Measurements from ENCODE around the gene DGKQ.
"Not testable (repeated sequence)": the region's sequence is repeated elsewhere in the genome, so short reads cannot be mapped to it uniquely, and the experiment has no call there.

DGKQ gene

GRCh38 chr4:1001561-1002130 lies 28.3 kb upstream of the DGKQ start:
- no peak for TF ChIP-seq CTCF (IDR thresholded peaks at IDR 0.05; ENCODE audit: insufficient read depth, low read length, missing control alignments)
- no peak for DNase-seq (ENCODE audit: low read depth, low spot score)
- no peak overlapping the region for H3K4me3 ChIP-seq (ENCODE audit: low read depth, low read length)
- CTCF ChIA-PET: no interaction called here
- POLR2A ChIA-PET: no interaction called here

- TF ChIP-seq CTCF (IDR thresholded peaks at IDR 0.05; ENCODE audit: insufficient read depth, low read length, missing control alignments): no peak
Observed at GRCh38 chr4:1000686-1001260, 27.4 kb upstream of the DGKQ start.

GRCh38 chr4:999882-1000425 lies 26.6 kb upstream of the DGKQ start:
- no peak for DNase-seq (ENCODE audit: low read depth, low spot score)
- no peak for TF ChIP-seq CTCF (IDR thresholded peaks at IDR 0.05; ENCODE audit: insufficient read depth, low read length, missing control alignments)
- no peak overlapping the region for H3K4me3 ChIP-seq (ENCODE audit: low read depth, low read length)
- CTCF ChIA-PET: no interaction called here
- POLR2A ChIA-PET: no interaction called here

More at GRCh38 chr4:1000686-1001260, 27.4 kb upstream of the DGKQ start:
- H3K4me3 ChIP-seq (ENCODE audit: low read depth, low read length): no peak overlapping the region
- CTCF ChIA-PET: no interaction called here
- POLR2A ChIA-PET: no interaction called here
- no peak for DNase-seq (ENCODE audit: low read depth, low spot score)

- not testable (repeated sequence) for DNase-seq (ENCODE audit: low read depth, low spot score); H3K4me3 ChIP-seq (ENCODE audit: low read depth, low read length)
- ChIA-PET POLR2A (interaction anchor here (1.2 kb wide), 1 partner anchor 12 kb away, joined by 3 read pairs; the partner anchor contains the start of gene IDUA), CTCF (interaction anchor here (1.1 to 2.2 kb wide), 3 partner anchors 10 to 27 kb away, joined by 3 to 8 read pairs (median 4); partner anchors contain the start of gene IDUA)
Observed at GRCh38 chr4:999240-999863, 26.0 kb upstream of the DGKQ start.

- CTCF ChIA-PET: interaction anchor here (1.1 to 2.2 kb wide), 4 partner anchors 11 to 256 kb away, joined by 3 to 8 read pairs (median 4); partner anchors contain the start of gene IDUA
Observed at GRCh38 chr4:998096-998691, 24.8 kb upstream of the DGKQ start.

More at GRCh38 chr4:998096-998691, 24.8 kb upstream of the DGKQ start:
- no peak for TF ChIP-seq CTCF (IDR thresholded peaks at IDR 0.05; ENCODE audit: insufficient read depth, low read length, missing control alignments)
- POLR2A ChIA-PET: interaction anchor here (1.2 kb wide), 1 partner anchor 11 kb away, joined by 3 read pairs; the partner anchor contains the start of gene IDUA
- H3K4me3 ChIP-seq (ENCODE audit: low read depth, low read length): no peak overlapping the region
- DNase-seq (ENCODE audit: low read depth, low spot score): no peak

Measured in AG04449 (cell line).